Esophagus muscularis mucosa (tissue), 4 donors: ENCODE results near the gene IGF1R. TPM values are rescaled to one million over a fixed set of nuclear protein-coding genes. Genes with fewer than 3 reads are reported as not detected.

Experiments
- DNase-seq: peaks from one replicate; pipeline ENCODE4 v3.0.0-alpha.2; 2017; ENCODE audit errors: extremely low spot score
- H3K27ac ChIP-seq, 4 donors: fragments of 200-600 bp; sonication (generic); replicated peaks in 1 of 4; 1 replicate in 3 of 4; 2 replicates in 1 of 4; pipeline ENCODE4 v1.5.1; 2016 to 2019; ENCODE audit warnings: mild to moderate bottlenecking in 1 of 4
- H3K27me3 ChIP-seq, 4 donors: fragments of 200-600 bp; sonication (generic); one replicate each; pipeline versions ENCODE4 v1.5.1 to v1.6.0; 2016 to 2019
- H3K36me3 ChIP-seq, 4 donors: fragments of 200-600 bp; sonication (generic); one replicate each; pipeline ENCODE4 v1.5.1; 2016 to 2019
- H3K4me1 ChIP-seq, 4 donors: fragments of 200-600 bp; sonication (generic); one replicate each; pipeline ENCODE4 v1.5.1; 2016 to 2019
- H3K4me3 ChIP-seq, 4 donors: fragments of 200-600 bp; sonication (generic); 1 replicate in 2 of 4; 2 replicates in 2 of 4; pipeline ENCODE4 v1.5.1; 2016 to 2019; ENCODE audit warnings: mild to moderate bottlenecking in 4 of 4, moderate library complexity in 1 of 4
- H3K9me3 ChIP-seq, 4 donors: fragments of 200-600 bp; sonication (generic); 1 replicate in 3 of 4; 2 replicates in 1 of 4; pipeline ENCODE4 v1.5.1; 2016 to 2019
- EP300 ChIP-seq: sonication (generic); formaldehyde crosslinking; IDR thresholded peaks from one replicate; pipeline ENCODE4 v1.6.1; 2017; ENCODE audit warnings: antibody characterized with exemption
- POLR2A ChIP-seq: fragments of 450-650 bp; IDR thresholded peaks from one replicate; pipeline ENCODE4 v1.6.1; 2017; ENCODE audit warnings: antibody characterized with exemption, moderate library complexity, mild to moderate bottlenecking, low read depth
- POLR2AphosphoS5 ChIP-seq, 2 donors: sonication (generic); formaldehyde crosslinking; IDR thresholded peaks; one replicate each; pipeline ENCODE4 v1.6.1; 2017; ENCODE audit warnings: antibody characterized with exemption in 2 of 2
- WGBS: methylation state at CpG from one replicate; pipeline ENCODE4 v1.1.5; 2018; 5-methylcytosine and 5-hydroxymethylcytosine counted together
- intact Hi-C: fragments of 100-400 bp; cut with DNase I; formaldehyde crosslinking; loops from one replicate; pipeline ENCODE4 v1.15.1; 2023
- total RNA-seq, 4 donors: library from RNA; depleted of rRNA; stranded (reverse); fragments of >200 nt; gene quantifications; one replicate each; pipeline versions ENCODE4 v1.1.0 to v1.2.1, GENCODE V29; 2016
- TF ChIP-seq, protein P1 (sequence below), 3 experiments: fragments of 200-600 bp in 2 of 3; fragments of 450-650 bp in 1 of 3; sonication (generic) in 2 of 3; IDR thresholded peaks; one replicate each; pipeline ENCODE4 v1.5.1; 2017 to 2019; ENCODE audit warnings: antibody characterized with exemption in 3 of 3, mild to moderate bottlenecking in 2 of 3, moderate library complexity in 1 of 3

IGF1R gene
- 10 to 100 TPM; 33.6 to 95.3 (median 49.7) TPM for total RNA-seq

DNA sequence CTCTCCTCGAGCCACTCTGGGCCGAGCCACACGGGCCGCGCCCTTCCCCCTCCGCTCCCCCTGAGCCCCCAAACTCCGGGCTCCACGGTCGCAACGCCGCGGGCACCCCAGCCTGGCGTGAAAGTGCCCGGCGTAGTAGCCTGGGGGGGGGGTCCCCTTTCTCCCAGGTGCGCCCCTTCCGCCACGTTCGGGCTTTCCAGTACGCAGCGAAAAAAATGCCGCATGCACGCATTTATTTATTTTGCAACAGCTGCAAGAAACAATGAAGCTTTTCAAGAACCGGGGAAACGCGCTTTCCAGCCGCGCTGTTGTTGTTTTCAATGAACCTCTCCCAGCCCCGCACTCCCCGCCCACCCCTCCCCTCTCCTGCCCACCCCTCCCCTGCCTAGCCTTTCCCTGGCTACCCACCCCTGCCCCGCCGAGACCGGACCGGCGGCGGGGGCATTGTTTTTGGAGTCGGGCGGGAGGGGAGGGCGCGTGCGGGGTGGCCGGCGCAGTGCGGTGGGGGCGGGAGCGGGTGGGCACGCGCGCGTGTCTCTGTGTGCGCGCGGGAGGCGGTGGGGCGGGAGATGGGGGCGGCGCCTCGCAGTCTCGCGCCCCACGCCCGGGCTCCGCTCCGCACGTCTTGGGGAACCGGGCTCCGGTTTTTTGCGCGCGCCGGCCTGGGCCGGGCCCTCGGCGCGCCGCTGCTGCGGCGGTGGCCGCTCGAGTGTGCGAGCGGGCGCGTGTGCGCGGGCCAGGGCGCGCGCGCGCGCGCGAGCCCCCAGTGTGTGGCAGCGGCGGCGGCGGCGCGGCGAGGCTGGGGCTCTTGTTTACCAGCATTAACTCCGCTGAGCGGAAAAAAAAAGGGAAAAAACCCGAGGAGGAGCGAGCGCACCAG lies at the start of gene IGF1R:
TSS of gene IGF1R (plus strand) at position 766 of the 880 bp plus-strand sequence. CDS start 1,043 bp downstream, outside the sequence.
- H3K9me3 ChIP-seq: no peaks in the 10 kb centered on the region
- TF ChIP-seq POLR2A (peak; percentile 6), EP300 (no peak), POLR2AphosphoS5 (IDR thresholded peaks at IDR 0.05) (peak; percentile 30 to 63)
- TF ChIP-seq, protein P1, sequence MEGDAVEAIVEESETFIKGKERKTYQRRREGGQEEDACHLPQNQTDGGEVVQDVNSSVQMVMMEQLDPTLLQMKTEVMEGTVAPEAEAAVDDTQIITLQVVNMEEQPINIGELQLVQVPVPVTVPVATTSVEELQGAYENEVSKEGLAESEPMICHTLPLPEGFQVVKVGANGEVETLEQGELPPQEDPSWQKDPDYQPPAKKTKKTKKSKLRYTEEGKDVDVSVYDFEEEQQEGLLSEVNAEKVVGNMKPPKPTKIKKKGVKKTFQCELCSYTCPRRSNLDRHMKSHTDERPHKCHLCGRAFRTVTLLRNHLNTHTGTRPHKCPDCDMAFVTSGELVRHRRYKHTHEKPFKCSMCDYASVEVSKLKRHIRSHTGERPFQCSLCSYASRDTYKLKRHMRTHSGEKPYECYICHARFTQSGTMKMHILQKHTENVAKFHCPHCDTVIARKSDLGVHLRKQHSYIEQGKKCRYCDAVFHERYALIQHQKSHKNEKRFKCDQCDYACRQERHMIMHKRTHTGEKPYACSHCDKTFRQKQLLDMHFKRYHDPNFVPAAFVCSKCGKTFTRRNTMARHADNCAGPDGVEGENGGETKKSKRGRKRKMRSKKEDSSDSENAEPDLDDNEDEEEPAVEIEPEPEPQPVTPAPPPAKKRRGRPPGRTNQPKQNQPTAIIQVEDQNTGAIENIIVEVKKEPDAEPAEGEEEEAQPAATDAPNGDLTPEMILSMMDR (IDR thresholded peaks at IDR 0.05): peak in 1 of 3 experiments; percentile 14
- DNase-seq: peak; percentile 94
- H3K27ac ChIP-seq: peak within 1 kb of the TSS; percentile 90 to 97 (median 94)
- no peaks in the 10 kb centered on the region for H3K27me3 ChIP-seq
- intact Hi-C loops: loop anchor here (2.0 to 10.0 kb wide), 4 partner anchors 99 to 429 kb away; no protein-coding TSS in a partner anchor
- H3K4me3 ChIP-seq: peak within 1 kb of the TSS; percentile 74 to 94 (median 86)
- H3K36me3 ChIP-seq: no peaks in the 10 kb centered on the region
- 2% methylated on average over 29 of the region's 106 CpGs for WGBS
- H3K4me1 ChIP-seq: peaks cover 6 to 33% (median 24%) of the 10 kb centered on the region in 4 donors

DNA sequence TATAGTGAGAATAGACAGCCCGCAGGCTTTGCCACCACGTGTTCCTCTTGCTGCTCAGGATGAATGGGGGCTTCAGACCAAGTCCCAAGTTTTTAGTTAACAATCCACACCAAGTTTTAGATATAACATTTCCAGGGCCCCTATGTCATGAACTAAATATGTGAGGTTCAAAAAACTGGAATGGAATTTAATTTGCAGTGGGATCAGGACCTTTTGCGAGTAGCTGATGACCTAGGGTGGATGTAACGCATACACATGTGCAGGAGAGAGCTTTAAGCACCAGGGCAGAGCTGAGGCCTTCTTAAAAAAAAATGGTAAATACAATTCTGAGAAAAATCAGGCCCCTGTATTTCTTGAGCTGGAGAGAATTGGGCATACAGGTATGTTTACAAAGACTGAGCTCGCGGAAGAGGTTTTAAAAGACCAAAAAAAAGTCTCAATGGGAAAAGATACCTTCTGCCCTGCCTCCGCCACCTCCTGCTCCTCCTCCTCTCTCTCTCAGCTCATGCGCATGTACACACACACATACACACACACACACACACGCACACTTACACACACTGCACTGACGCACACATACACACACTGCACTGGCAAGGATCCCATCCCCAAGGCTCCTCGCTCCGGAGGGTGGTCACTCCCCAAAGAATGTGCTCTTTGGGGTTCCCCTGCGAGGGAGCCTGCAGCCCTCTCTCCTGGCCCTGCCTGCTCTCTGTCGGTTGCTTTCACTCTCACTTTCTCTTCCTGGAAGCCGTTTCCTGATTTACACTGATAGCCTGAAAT lies 48.2 kb upstream of the IGF1R start:
- peak overlapping the region; percentile 45 to 64 (median 50) for H3K4me3 ChIP-seq
- H3K36me3 ChIP-seq: no peaks in the 10 kb centered on the region
- no peaks in the 10 kb centered on the region for H3K9me3 ChIP-seq
- peak overlapping the region in 2 of 4 donors; percentile 15 to 39 for H3K27ac ChIP-seq
- no peak for TF ChIP-seq POLR2A
- TF ChIP-seq, protein P1 (IDR thresholded peaks at IDR 0.05): no peak
- TF ChIP-seq POLR2AphosphoS5 (IDR thresholded peaks at IDR 0.05): no peak
- no peak for TF ChIP-seq EP300
- peaks cover 0 to 21% (median 17%) of the 10 kb centered on the region in 4 donors for H3K4me1 ChIP-seq
- no peaks in the 10 kb centered on the region for H3K27me3 ChIP-seq
- no peak for DNase-seq
- 13% methylated on average over 15 of the region's 15 CpGs for WGBS
- intact Hi-C loops: no loop called here

DNA sequence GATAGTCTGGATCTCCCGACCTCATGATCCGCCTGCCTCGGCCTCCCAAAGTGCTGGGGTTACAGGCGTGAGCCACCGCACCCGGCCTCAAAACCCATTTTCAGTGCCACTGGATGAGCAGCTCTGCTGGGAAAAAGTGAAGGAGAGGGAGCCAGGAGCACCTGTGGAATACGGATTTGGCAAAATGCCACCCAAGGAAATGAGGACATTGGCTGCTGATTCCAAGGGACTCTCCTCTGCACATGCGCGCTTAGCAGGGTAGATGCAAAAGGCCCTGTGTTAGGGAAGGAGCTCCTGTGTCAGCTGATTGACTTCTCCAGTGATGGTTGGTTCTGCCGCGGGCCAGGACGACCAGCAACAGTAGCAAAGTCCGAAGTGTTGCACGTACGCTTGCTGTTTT lies 43.4 kb upstream of the IGF1R start:
- Histone ChIP-seq H3K4me1 (peaks cover 0 to 5% (median 4%) of the 10 kb centered on the region in 4 donors), H3K27ac (no peak overlapping the region), H3K4me3 (no peak overlapping the region), H3K9me3 (no peaks in the 10 kb centered on the region), H3K27me3 (peaks cover 0 to 8% (median 0%) of the 10 kb centered on the region in 4 donors), H3K36me3 (no peaks in the 10 kb centered on the region)
- TF ChIP-seq EP300 (no peak), POLR2A (no peak), POLR2AphosphoS5 (IDR thresholded peaks at IDR 0.05) (no peak)
- TF ChIP-seq, protein P1 (IDR thresholded peaks at IDR 0.05): no peak
- intact Hi-C loops: no loop called here
- 86% methylated on average over 14 of the region's 15 CpGs for WGBS
- no peak for DNase-seq

DNA sequence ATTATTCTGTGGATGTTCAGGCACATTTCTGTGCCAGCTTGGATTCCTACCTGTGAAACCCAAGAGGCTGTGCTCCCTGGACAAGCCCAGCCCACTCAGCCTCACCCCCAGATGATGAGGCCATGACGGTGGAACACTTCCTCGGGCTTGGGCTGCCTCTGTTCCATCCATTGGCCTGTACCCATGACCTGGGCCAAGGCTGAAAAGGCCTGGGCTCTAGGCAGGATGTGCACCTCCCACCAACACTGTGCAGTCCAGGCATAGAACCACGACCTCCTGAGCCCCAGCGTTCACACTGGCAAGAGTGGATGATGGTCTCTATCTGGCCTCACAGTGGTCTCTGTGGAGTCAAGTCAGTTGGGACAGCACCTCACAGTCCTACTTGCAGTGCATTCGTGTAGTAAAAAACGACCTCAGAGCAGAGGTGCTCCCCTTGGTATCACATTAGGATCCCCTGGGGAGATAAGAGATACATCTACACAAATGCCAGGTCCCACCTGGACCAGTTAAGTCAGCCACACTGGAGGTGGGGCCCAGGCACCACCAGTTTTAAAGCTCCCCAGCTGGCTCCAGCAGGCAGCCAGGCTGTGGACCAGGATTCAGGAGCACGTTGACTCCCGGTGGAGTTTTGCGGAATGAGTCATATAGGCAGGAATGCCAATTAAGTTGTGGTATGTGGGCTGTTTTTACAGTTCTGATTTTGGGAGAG lies 39.0 kb upstream of the IGF1R start:
- no peak overlapping the region for H3K27ac ChIP-seq
- no peaks in the 10 kb centered on the region for H3K4me1 ChIP-seq
- no peaks in the 10 kb centered on the region for H3K9me3 ChIP-seq
- peak; percentile 64 for DNase-seq
- H3K27me3 ChIP-seq: peaks cover 0 to 8% (median 0%) of the 10 kb centered on the region in 4 donors
- TF ChIP-seq POLR2A (no peak), POLR2AphosphoS5 (IDR thresholded peaks at IDR 0.05) (no peak), EP300 (no peak)
- TF ChIP-seq, protein P1 (IDR thresholded peaks at IDR 0.05): no peak
- no peaks in the 10 kb centered on the region for H3K36me3 ChIP-seq
- no peak overlapping the region for H3K4me3 ChIP-seq
- intact Hi-C loops: no loop called here
- 46% methylated on average over 3 of the region's 9 CpGs for WGBS
